ENCODE measurements around the gene VTI1A. TPM values are rescaled to one million over a fixed set of nuclear protein-coding genes. Genes with fewer than 3 reads are reported as not detected.

The VTI1A gene
- total and polyA plus RNA-seq, 2 of the 4 experiments (the other 2 are of a cell fraction), result 9.7 to 24.9 TPM

DNA sequence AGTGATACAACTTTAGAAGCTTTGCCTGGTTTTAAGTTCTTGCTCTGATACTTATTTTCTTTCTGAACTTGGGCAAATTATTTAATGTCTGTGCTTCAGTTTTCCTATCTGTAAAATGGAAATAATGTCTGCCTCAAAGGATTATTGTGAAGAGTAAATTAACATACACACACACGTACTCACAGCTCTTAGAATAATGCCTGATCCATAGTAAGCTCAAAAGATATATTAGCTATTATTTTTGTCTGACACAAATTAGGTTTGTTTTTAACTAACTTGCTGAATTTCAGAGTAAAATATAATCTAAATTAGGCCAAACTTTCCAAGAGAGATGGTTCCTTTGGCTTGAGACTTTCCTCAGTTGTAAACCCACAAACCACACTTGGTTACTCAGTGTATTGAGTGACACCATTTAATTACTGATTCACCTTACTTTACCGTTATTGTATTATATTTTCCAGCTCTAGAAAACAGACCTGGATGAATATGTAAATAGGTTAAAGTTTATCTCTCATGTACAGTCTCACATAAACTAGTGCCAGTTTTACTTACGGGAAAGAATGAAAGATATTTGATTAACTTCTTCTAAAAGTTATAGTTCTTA is 50.4 kb downstream of the VTI1A start:
- H4K91ac ChIP-seq (ENCODE audit: insufficient read depth, low read depth, low read length), result no peak overlapping the region
- H3K4me1 ChIP-seq (ENCODE audit: control insufficient read depth, insufficient read depth, low read length), result no peaks in the 10 kb centered on the region
- peaks cover 3% of the 10 kb centered on the region in 2 experiments; a peak in 2 of 4 replicates for H3K79me1 ChIP-seq (ENCODE audit: low read depth in 1 of 2, low read length in 2 of 2)
- no peak overlapping the region for H3K14ac ChIP-seq (replicated peaks; ENCODE audit: low read depth, low read length)
- POLR2A ChIA-PET (ENCODE audit: unreplicated experiment), result no interaction called here
- no peaks in the 10 kb centered on the region for H3K36me3 ChIP-seq (ENCODE audit: control insufficient read depth, insufficient read depth, low read length)
- H2AFZ ChIP-seq (replicated peaks; ENCODE audit: low read length, poor library complexity), result no peak overlapping the region
- H2BK120ac ChIP-seq (ENCODE audit: low read depth, low read length), result no peak overlapping the region
- in situ Hi-C loops (cut with MboI; ENCODE audit: low sequenced_read_pairs) (no loop called here), dilution Hi-C loops (cut with HindIII; ENCODE audit: low sequenced_read_pairs, unreplicated experiment) (no loop called here), intact Hi-C loops (cut with micrococcal nuclease) (no loop called here)
- no peak overlapping the region for H2BK5ac ChIP-seq (ENCODE audit: low read depth, low read length, poor library complexity, severe bottlenecking)
- no peak overlapping the region for H2AK9ac ChIP-seq (replicated peaks; ENCODE audit: low read depth, low read length, poor library complexity)
- no peak overlapping the region for H4K8ac ChIP-seq (ENCODE audit: low read depth in 2 of 2, low read length in 2 of 2)
- H3K27me3 ChIP-seq (ENCODE audit: control insufficient read depth, insufficient read depth, low read length), result no peaks in the 10 kb centered on the region
- H3K9me1 ChIP-seq (ENCODE audit: insufficient read depth, low read length), result no peaks in the 10 kb centered on the region
- TF ChIP-seq FOS (IDR thresholded peaks at IDR 0.05; ENCODE audit: low read depth, low read length) (no peak), RFX5 (IDR thresholded peaks at IDR 0.05; ENCODE audit: low read depth, low read length) (no peak), MAZ (IDR thresholded peaks at IDR 0.05; ENCODE audit: borderline replicate concordance, low read depth, low read length) (no peak), ELK1 (IDR thresholded peaks at IDR 0.05; ENCODE audit: borderline replicate concordance, low read depth, low read length) (no peak), MAFK (IDR thresholded peaks at IDR 0.05; ENCODE audit: low read depth, low read length) (no peak), CHD1 (IDR thresholded peaks at IDR 0.05; ENCODE audit: low read depth, low read length) (no peak), RAD21 (IDR thresholded peaks at IDR 0.05; ENCODE audit: low read length) (no peak), BHLHE40 (IDR thresholded peaks at IDR 0.05; ENCODE audit: low read depth, low read length) (no peak), MXI1 (IDR thresholded peaks at IDR 0.05; ENCODE audit: borderline replicate concordance, low read depth, low read length) (no peak), NFE2L2 (IDR thresholded peaks at IDR 0.05; ENCODE audit: low read depth, low read length) (no peak), CEBPB (IDR thresholded peaks at IDR 0.05; ENCODE audit: low read depth, low read length) (no peak), SMC3 (IDR thresholded peaks at IDR 0.05; ENCODE audit: low read depth, low read length) (no peak), POLR2A (IDR thresholded peaks at IDR 0.05; ENCODE audit: low read depth, low read length) (no peak), USF2 (IDR thresholded peaks at IDR 0.05; ENCODE audit: low read depth, low read length) (no peak), RCOR1 (IDR thresholded peaks at IDR 0.05; ENCODE audit: insufficient replicate concordance, low read length) (no peak)
- TF ChIP-seq, protein P1, sequence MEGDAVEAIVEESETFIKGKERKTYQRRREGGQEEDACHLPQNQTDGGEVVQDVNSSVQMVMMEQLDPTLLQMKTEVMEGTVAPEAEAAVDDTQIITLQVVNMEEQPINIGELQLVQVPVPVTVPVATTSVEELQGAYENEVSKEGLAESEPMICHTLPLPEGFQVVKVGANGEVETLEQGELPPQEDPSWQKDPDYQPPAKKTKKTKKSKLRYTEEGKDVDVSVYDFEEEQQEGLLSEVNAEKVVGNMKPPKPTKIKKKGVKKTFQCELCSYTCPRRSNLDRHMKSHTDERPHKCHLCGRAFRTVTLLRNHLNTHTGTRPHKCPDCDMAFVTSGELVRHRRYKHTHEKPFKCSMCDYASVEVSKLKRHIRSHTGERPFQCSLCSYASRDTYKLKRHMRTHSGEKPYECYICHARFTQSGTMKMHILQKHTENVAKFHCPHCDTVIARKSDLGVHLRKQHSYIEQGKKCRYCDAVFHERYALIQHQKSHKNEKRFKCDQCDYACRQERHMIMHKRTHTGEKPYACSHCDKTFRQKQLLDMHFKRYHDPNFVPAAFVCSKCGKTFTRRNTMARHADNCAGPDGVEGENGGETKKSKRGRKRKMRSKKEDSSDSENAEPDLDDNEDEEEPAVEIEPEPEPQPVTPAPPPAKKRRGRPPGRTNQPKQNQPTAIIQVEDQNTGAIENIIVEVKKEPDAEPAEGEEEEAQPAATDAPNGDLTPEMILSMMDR (conservative IDR thresholded peaks at IDR 0.05; ENCODE audit: low read depth, low read length), result no peak
- H3K18ac ChIP-seq (ENCODE audit: low read depth, low read length), result no peak overlapping the region
- H2AK5ac ChIP-seq (ENCODE audit: low read depth, low read length), result no peak overlapping the region
- no peaks in the 10 kb centered on the region for H3K9me3 ChIP-seq (ENCODE audit: control insufficient read depth, insufficient read depth, low read length)
- H3K4ac ChIP-seq (ENCODE audit: low read depth, low read length), result no peak overlapping the region
- no peak for ATAC-seq (ENCODE audit: low read depth)
- no peaks in the 10 kb centered on the region for H4K20me1 ChIP-seq (ENCODE audit: insufficient read depth, low read length)
- no CpG with 5 or more reads among the region's 3 CpGs for WGBS, 2 experiments (ENCODE audit: extremely low coverage in 2 of 2, insufficient read length in 1 of 2)
- H3K9ac ChIP-seq (ENCODE audit: low read depth, low read length), result no peak overlapping the region
- H3K56ac ChIP-seq (ENCODE audit: extremely low read depth, insufficient read depth, low read length), result no peak overlapping the region
- no peak overlapping the region for H3K27ac ChIP-seq (ENCODE audit: insufficient read depth, low read length)
- no peak overlapping the region for H3K4me3 ChIP-seq (ENCODE audit: insufficient read depth, low read depth, low read length)
- no peak overlapping the region for H3K4me2 ChIP-seq (ENCODE audit: low read depth, low read length)
- H3K23ac ChIP-seq (ENCODE audit: low read depth, low read length), result no peak overlapping the region
- no peak overlapping the region for H2BK20ac ChIP-seq (ENCODE audit: low read depth, low read length)
- CTCF ChIA-PET, result interaction anchor here (0.6 kb wide), 1 partner anchor 24 kb away, joined by 4 read pairs; no protein-coding TSS in a partner anchor
- DNase-seq, result no peak
- no TSS peak for BruUV-seq (replicated peaks)
- no peak overlapping the region for H2BK15ac ChIP-seq (ENCODE audit: low read depth, low read length)
- H4K5ac ChIP-seq (ENCODE audit: low read depth, low read length), result no peak overlapping the region

All from IMR-90 (cell line).